ENCODE data around the gene DSCAML1.

The DSCAML1 gene

DNA sequence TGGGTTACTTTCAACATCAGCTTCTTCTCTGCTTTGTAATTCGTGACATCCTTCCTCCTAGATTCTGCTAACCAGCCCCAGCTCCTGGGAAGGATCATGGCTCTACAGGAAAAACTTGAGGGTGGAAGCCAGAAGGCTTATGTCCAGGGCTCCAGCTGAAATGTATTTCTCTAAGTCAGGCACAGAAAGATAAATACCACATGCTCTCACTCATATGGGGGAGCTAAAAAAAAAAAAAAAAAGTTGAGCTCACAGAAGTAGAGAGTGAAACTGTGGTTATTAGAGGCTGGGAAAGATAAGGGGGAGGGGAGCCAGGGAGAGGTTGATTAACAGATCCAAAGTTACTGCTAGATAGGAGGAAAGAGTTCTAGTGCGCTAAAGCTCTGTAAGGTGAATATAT lies 74.9 kb downstream of the DSCAML1 start:
- DNase-seq (ENCODE audit: low spot score), result no peak

DNA sequence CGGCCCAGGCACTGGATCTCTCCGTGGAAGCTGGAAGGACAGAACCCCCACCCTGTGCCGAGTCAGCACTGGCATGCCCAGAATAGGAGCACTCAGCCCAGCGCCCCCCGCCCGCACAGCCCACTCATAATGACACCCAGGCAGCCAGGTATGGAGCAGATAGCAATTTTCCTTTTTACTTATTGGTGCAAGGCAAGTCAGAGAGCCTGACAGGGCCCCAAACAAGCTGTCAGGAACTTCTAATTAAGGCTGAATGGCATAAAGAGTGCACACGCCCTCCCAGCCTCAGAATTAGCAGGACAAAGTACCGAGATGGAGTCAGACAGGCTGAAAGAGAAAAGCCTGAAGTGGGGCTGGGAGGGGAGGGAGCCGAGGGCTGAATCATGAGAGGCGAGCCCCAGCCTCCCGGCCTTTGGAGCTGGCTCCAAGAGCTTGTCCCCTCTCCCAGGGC lies 76.9 kb downstream of the DSCAML1 start:
- DNase-seq (ENCODE audit: low spot score), result peak; percentile 49

DNA sequence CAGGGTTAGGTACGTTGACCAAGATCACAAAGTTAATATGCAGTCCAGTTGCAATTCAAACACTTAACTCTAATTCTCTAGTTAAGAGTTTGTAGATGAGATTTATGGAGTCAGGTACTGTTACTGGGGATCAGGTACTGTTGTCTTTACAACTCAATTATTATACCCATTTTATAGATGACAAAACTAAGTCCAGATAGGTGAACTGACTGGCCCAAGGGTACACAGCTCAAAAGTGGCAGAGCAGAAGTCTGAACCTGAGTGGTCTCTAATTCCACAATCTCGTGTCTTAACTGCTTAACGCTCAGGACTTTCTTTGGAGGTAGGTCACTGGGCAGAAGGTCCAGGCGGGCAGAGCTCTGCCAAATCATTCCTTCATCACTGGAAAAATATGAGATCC lies 77.5 kb downstream of the DSCAML1 start:
- DNase-seq (ENCODE audit: low spot score), result no peak

DNA sequence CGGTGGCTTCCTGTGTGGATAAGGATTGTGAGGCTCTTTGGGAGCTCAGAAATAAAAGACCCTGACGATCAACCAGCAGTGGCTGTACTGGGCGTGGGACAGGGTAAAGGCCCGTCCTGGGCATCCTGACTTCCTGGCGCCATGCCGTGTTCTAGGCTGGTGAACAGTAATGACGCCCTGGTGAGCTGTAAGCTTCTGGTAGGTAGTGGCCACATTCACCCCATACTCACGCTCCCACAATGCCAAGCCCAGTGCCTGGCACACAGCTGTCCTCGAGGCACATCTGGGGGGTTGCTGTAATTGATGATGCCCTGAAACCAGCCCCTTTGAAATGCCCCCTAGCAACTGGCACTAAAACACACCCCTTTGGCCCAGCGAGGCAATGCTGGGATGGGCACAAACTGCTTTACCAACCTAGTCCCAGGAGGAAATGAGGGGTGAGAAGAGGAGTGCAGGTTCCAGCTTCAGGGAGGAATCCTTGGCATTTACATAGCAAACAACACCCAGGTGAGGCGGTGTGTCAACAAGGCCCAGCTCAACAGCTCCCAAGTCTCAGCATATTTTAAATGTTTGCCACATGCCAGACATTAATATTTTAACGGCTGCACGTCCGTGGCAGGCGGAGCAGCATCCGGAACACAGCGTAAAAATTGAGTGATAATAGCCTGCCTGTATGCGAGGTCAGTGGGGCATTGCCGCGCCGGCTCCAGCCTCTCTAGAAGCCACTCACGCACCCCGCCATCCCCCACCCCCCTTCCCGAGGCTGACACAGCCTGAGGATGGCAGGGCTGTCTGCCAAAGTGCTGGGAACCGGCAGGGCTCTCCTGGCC lies 79.3 kb downstream of the DSCAML1 start:
- peak; percentile 59 for DNase-seq (ENCODE audit: low spot score)

DNA sequence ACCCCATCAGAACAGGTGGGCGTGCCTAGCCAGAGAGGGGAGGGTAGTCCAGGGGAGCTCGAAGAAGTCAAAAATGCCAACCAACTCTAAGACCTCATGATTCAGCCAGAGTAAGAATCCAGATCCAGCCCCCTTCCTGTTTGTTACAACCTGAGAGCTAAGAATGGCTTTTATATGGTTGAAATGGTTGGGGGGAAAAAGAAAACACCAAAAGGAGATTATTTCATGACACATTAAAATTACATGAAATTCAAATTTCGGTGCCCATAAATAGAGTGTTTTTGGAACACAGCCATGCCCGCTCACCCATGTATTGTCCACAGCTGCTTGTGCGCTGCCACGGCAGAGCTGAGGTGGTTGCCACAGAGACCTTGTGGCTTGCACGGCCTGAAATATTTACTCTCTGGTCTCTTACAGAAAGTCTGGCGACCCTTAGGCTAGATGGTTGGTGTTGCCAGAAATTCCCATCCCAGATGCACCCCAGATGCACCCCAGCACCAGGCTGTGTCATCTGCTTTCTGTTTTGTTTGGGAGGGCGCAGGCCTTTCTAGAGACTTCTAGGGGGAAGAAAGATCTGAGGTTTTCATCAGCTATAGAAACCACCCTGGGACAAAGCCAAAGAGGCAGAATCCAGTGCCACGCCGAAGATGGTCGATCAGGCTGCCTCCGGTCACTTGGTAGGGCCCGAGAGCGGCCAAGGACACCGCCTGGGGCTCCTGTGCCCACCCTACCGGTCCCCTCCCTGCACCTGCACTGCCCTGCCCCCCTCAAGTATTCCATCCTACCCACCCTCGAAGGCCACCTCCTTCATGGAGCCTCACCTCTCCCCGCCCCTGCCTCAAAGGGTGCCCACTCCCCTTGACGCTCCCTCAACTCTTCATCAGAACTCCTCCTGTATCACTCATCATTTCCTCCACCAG lies 80.2 kb downstream of the DSCAML1 start:
- no peak for DNase-seq (ENCODE audit: low spot score)

DNA sequence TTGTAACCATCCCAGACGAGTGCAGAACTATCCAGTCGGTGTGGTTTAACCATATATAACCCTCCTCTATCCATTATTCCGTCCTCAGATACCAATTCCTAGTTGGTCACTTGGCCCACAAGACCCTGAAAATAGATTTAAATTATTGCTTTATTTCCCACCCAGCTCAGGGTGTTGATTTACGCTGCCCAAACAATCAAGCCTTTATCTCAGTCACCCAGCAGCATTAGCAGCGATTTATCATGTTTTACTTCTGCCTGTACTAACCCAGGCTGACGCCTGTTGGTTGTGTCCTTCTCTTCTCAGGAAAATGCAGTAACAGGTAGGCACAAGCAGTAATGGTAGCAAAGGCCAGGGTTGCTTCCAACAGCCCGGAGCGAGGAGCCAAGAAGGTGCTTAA lies 81.2 kb downstream of the DSCAML1 start:
- DNase-seq (ENCODE audit: low spot score), result no peak

DNA sequence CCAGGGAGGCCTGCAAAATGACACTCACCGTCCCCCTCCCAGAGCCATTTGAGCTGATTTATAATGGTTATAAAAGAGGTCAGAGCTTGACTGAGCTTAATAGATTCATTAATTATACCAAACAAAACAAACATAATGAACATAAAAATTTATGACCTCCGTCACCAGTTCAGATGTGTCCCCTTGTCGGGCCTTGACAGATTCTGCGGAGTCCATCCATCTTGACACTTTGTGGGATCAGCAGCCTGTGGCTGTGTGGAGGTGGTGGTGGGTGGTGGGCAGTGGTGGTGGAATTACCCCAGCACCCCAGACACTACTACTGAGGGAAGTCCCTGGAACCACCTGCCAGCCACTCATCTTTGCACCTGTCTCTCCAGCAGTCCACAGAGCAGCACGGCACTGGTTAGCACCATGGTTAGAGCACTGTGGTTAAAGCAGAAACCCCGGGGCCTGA lies 83.5 kb downstream of the DSCAML1 start:
- DNase-seq (ENCODE audit: low spot score), result no peak

DNA sequence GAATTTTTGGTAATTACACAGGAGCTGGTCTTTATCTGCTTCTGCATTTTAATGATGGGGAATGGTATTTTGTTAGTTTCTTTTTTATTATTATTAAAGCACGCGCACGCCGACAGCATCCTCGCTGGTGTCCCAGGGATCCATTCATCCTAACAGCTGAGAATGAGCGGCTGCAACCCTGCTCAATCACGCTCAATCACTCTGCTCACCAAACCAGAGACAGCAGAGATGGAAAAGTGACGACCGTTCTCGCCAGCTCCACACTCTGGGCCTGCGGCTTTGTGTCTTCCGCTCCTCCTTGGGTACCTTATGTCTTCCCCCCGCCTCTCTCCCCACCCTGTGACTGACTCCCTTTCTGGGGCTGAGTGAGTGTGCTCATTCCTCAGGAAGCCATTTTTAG lies 84.5 kb downstream of the DSCAML1 start:
- no peak for DNase-seq (ENCODE audit: low spot score)

DNA sequence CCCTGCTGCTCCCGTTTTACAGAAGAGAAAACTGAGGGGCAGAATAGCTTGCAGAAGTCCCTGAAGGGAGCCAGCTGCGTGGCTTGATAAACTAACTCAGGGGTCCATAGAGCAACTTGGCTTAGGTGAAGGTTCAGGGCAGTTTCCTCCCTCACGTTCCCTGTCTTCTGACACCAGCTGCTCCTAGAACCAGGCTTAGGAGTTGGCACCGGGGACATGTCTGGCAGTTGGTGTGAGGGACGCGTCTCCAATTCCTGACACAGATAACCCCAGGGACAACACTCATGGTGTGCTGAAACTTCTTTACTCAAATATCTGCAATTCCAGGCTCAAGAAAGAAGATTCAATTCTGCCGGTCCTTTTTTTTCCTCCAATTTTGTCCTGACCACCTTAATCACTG lies 85.7 kb downstream of the DSCAML1 start:
- no peak for DNase-seq (ENCODE audit: low spot score)

DNA sequence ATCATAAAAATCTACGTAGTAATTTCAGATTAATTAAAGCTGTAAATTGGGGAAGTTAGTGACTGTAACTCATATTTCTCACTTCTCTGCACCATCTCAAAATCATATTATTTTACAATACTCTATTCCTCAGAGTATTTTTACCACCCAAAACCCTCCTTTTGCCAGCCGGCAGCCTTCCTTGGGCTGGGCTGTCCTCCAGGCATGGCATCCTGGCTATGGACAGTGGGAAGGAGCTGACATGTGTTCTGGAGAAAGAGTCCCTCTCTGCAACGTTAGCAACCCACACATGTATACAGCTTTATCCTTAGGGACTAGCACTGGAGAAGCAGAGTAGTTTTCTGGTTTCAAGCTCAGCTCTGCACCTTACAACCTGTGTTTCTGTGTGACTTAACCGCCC lies 86.8 kb downstream of the DSCAML1 start:
- DNase-seq (ENCODE audit: low spot score), result no peak

DNA sequence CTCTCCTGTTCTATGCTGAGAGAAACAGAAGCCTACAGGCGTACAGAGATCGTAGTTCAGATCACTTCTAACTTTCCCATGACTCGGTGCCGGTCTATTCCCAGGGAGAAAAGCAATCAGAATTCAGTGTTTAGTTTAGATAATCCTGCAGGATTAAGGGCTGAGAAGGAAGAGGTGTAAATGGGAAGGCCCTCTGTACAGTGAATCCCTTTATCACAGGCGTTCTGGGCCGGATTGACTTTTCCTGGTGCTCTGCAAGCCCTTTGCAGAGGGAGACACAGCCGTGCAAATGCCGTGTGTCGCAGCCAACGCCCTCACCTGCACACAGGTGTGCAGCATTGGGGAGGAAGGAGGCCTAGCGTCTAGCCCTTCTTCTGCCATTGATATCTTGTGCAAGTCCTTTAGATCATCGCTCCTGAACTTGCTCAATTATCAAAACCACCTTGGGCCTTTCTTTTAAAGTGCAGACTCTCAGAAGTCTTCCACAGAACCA lies 90.6 kb downstream of the DSCAML1 start:
- no peak for DNase-seq (ENCODE audit: low spot score)

DNA sequence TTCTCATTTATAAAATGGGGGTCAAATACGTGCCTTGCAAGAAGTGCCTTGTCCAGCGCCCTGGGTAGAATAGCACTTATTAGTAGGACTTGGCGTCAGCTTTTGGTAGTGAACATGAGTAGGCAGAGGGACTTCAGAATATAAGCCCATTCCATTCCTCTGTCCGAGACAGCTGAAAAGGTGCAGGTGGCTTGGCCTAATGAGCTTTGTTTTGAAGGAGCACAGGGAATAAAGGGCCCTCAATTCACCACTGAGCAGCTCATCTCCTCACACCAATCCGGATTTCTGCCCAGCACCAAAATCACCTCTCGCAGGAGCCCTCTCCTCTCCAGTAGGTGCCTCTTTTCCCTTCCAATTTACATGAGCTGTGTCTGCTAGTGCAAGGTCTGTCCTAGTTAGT lies 91.2 kb downstream of the DSCAML1 start:
- no peak for DNase-seq (ENCODE audit: low spot score)

DNA sequence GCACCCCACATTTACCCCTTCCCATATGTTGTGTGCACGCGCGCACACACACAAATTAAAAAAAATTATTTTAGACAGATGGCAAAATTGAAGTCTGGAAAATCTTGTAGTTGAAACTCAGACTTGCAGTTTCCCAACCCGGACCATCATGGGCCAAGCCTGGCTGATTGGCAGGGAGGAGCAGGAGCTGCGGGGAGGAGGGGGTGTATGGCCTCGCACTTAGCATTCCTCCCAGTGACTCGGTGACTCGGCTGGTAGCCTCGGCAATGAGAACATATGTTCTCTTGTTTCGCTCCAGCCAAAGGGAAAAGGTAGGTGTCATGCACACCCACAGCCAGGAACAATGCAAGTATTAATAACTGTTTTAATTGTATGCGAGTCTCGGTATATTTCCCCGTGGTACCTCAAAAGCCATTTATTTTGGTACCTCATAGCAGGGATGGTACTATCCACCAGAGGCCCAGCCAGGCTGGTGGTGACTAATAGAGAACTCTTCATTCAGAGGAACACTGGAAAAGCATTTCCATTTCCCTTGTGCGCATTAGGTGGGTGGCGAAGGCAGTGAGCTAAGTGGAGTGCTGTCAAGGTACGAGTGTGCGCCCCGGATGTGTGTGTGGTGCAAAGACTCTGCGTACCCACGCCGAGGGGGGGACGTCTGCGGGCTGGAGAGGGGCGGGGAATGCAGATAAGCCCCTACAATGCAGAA lies 92.5 kb downstream of the DSCAML1 start:
- no peak for DNase-seq (ENCODE audit: low spot score)

DNA sequence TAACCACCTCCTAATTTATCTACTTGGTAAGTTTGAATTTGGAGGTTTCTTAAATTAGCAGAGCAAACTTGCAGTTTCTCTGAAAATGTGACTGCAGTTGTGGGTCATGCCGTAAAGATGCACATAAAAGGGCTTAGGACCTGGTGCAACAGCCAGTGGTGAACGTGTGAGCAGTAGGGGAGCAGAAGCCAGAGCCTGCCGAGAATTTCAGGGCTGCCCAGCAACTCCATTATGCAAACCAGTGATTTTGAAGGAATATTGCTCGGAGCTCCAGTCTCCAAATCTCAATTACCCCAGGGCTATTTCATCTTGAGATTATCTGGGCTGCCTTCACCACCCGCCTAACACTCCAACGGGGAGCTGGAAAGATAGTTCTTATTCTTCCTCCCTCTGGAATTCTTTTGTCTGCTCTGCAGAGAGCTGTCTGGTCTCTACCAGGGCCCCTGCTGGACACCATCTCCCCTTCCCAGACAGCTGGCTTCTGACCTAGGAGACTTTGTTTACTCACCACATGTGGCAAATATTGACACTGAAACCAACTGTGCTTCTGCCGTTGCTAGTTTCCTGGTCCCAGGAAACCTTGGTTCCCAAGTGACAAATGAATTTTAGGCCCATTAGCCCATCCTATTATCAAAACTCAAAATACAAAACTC lies 93.9 kb downstream of the DSCAML1 start:
- DNase-seq (ENCODE audit: low spot score), result no peak

DNA sequence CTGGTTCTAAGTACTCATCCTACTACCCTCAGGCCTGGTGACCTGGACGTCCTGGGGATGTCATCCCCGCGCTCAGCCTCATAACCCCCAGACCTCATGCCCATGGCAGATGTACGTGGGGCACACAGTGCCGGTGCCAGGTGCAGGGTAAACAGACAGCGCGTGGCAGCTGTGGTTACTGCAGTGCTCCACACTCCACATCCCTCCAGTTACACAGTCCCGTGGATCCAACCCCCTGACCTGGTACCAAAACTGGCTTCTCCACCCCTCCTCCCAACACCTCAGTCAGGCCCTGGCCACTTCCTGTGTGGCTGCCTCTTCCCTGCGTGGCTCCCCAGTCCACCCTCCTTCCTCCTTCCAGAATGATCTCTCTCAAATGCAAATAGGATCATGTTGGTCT lies 95.2 kb downstream of the DSCAML1 start:
- no peak for DNase-seq (ENCODE audit: low spot score)

DNA sequence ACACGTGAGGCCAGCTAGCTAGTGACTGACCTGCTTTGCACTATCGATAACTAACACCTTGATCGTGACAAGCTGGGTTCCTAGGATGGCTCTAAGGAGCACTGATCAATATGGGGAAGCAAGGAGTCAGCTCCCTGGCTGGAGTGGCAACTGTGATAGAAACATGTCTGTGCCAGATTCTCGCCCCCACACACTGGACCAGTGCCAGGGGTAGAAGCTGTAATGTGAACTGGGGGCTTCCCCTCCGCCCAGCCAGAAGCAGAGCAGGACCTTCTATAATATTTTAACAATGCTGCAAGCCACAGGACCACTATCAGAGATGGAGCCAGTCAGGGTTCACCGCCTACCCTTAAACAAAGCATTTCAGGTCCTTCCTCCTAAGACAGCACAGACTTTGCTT lies 96.5 kb downstream of the DSCAML1 start:
- DNase-seq (ENCODE audit: low spot score), result no peak

DNA sequence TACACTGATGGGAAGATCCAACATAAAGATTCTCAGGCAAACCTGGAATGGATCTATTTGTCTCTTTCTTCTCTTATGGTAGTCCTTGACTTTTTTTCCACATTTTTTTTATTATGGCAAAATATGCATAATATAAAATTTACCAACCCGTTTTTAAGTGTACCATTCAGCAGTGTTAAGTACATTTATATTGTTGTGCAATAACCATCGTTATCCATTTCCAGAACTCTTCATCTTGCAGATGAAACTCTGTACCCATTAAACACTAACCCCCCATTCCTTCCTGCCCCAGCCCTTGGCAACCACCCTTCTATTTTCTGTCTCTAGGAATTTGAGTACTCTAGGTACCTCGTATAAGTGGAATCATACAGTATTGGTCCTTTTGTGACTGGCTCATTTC lies 99.7 kb downstream of the DSCAML1 start:
- DNase-seq (ENCODE audit: low spot score), result no peak

DNA sequence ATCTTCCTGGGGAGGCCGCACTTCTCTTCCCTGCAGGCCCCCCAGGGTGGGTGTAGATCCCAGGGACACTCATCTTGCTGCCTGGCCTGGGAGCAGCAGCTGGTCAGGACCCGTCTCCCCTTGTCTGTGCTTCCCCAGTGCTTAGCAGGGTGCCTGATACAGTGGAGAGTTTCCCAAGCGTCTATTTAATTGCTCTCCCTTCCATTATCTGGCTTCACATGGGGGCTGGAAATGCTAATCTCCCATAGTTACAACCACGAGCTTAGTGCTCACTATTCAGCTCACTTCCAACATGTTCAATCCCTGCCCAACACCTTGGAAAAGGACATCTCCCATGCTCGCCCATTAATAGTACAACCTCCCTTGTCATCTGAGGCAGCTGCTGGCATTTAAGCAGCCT lies 100.5 kb downstream of the DSCAML1 start:
- no peak for DNase-seq (ENCODE audit: low spot score)

DNA sequence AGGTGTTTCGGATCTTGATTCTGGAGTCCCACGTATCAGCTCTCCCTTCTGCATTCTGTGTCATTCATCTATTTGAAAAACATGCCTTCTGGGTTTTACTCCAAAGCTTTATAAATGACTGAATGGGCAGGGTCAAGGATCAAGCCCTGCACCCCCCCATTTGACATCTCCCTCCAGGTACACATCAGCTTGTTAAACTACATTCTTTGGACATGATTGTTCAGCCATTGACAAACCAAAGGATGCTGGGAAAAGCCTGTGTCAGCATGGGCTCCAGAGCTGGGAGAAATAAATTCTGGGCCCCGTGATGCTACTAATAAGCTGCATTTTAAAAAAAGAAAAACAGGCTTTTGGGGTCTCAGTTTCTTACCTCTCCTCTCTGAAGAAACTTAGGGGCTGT lies 103.7 kb downstream of the DSCAML1 start:
- no peak for DNase-seq (ENCODE audit: low spot score)

DNA sequence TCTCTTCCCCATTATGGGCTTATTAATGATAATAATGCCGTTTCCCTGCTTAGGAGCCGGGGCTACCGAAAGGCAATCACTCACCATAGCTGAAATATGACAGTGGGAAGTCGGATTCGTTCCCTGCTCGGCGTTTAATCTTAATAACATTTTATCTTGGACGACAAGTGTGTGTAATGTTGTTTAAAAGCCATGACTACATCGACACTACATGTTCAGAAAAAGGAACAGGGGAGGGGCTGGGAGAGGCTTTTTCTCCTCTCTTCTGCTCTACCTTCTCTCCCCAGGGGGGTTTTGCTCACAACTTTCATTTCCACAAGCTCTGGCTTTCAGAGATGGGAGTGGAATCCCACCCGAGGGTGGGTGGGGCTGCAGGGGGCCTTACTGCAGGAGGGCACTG lies 105.5 kb downstream of the DSCAML1 start:
- no peak for DNase-seq (ENCODE audit: low spot score)

DNA sequence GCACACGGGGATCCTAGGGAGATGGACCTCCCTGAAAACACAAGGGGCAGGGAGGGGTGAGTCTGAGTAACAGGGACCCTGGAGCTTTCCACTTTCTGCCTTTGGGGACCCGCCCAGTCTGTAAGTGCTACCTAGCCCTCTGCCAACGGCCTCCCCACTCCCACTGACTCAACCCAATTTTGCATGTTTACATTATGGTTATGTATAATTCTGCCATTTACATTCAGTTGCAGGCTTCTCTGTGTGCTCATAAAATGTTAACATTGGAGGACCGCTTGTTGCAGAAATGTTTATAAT lies 105.8 kb downstream of the DSCAML1 start:
- no peak for DNase-seq (ENCODE audit: low spot score)
